GM18507 (cell line): ENCODE data around the gene DDX39B.
"Not testable (repeated sequence)": the region's sequence is repeated elsewhere in the genome, so short reads cannot be mapped to it uniquely, and the experiment has no call there.

Source experiments
- DNase-seq: peaks from one replicate; pipeline ENCODE4 v3.0.0; 2011; ENCODE audit warnings: low read depth; ENCODE audit not compliant: insufficient read length; ENCODE audit errors: extremely low spot score
- FAIRE-seq: peaks from 2 replicates; lab custom pipeline; 2011; peaks lifted over from hg19 to GRCh38; lab: Jason Lieb, UNC

DDX39B gene

DNA sequence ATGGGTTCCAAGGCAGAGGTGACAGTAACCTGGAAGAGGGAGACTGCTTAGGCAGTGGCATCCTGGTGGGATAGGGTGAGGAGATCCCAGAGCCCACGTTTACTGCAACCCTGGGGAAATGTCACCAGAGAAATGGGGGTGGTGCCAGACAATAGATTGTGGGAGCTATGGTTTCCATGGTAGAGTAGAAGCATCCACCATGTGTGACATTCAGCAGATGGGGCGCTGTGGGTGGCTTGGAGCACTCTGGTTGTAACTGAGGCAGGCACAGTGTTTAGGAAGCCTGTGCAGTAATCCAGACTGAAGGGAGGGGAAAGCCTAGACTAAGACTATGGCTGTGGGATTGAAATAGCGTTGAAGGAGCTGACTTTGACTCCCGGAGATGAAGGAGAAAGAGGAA lies 45.0 kb downstream of the DDX39B start:
- FAIRE-seq: peak; percentile 74
- not testable (repeated sequence) for DNase-seq

GRCh38 chr6:31495580-31495979 lies 46.2 kb downstream of the DDX39B start:
- FAIRE-seq (no peak), DNase-seq (no peak)

- FAIRE-seq: peak; percentile 67
These were observed 47.7 kb downstream of the DDX39B start for GRCh38 chr6:31493875-31494694.

DNA sequence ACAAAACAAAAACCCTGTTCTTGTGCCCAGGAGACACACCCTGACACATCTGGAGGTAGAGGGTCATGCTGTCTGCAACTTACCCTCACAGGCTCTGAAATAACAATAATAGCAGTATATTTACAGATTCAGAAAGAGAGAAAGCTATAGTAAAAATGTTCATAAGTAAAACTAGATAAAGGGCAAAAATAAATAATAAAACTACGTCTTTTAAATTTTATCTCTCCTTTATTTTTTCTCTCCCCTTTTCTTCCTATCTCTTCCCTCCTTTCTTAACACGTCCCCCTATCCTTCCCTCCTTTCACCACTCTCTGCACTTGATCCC lies 48.3 kb downstream of the DDX39B start:
- FAIRE-seq, DNase-seq: not testable (repeated sequence)

More at GRCh38 chr6:31493875-31494694, 47.7 kb downstream of the DDX39B start:
- DNase-seq: no peak

DNA sequence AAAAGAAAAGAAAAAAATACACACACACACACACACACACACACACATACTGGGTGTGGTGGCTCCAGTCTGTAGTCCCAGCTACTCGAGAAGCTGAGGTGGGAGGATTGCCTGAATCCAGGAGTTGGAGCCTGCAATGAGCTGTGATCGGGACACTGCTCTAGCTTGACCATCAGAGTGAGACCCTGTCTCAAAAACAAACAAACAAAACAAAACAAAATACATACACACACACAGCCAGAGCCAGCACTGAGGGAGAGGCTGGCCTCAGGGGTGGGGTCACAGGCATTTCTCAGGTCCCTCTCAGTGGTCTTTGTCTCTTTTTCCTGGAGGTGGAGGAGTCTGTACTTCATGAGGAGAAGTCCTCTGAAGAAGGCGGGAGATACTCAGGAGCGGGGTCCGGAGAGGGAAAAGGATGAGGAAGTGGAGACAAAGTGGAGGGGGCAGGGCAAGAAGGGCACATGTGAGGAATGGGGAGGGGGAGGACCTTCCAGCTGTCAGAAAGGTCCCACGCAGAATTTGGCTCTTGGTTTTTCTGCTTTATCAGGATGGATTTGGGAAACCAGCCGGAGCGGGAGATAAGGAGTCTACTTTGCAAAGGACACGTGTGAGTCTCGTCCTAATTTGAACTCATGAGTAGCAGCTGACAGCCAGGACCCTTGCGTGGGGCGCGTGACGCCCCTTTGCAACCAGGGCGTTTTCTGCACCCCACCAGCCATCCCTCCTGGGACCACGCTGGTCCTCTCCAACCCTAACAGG lies 51.5 kb downstream of the DDX39B start:
- no peak for DNase-seq
- no peak for FAIRE-seq

- no peak for DNase-seq
- no peak for FAIRE-seq
These were observed 52.7 kb downstream of the DDX39B start for GRCh38 chr6:31489086-31489485.

DNA sequence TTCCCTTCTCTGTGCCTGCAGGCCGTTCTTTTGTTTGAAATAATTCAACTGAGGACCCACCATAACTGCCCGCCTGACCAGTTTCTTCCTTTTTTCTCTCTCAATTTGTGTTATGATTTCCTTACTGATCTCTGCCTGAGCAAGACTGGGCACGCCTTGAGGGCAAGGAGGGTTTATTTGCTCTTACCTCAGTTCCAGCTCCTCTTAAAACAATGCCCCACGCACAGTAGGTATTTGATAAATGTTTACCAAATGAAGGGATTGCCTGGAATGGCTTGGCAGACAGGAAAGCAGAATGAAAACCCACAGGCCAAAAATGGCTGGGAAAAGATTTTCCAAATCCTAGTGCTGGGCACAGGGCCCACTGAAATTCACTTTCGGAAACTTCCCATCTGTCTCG lies 54.1 kb downstream of the DDX39B start:
- not testable (repeated sequence) for FAIRE-seq, DNase-seq

DNA sequence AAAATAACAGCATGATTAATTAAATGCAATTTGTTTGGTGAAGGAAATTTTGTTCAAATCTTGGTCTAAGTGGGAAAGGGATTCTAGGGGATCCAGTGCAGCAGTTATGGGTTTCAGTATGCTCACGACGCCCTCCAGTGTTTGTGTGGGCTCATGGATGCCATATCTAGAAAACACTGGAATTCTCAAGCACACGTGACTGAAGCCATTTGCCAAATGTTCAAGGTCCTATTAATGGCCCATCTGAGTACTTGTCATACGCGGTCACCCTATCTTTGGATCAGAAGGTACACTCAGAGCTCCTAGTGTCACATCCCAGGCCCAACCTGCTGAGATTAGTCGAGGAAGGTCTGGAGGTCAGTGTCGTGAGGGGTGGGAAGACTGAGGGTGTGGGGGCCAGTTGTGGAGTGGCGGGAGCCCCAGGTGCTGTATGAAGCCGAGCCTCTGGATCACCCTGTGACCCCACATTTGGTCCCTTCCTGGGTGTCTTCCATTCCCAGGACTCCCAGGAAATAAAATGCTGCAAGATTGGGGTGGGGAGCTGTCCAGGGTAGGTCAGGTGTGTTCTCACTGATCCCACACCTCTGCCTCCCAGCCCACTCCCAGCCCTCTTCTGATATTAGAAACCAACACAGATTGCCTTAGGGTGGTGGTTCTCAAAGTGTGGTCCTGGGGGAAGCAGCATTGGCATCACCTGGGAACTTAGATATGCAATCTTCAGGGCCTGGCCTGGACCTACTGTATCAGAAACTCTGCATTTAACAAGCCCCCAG lies 55.6 kb downstream of the DDX39B start:
- peak; percentile 55 for FAIRE-seq
- DNase-seq: not testable (repeated sequence)

- FAIRE-seq (no peak), DNase-seq (no peak)
These were observed 56.7 kb downstream of the DDX39B start for GRCh38 chr6:31485055-31485454.

DNA sequence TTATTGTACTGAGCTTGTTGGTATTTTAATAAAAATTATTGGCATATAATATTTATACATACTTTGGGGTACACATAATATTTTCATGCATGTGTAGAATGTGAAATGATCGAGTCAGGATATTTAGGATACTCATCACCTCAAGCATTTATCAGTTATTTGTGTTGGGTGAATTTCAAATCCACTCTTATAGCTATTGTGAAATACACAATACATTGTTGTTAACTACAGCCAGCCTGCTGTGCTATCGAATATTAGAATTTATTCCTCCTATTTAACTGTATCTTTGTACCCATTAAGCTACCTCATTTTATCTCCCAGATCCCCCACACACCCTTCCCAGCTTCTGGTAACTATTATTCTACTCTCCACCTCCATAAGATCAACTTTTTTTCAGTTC lies 58.4 kb downstream of the DDX39B start:
- no peak for DNase-seq
- no peak for FAIRE-seq

- no peak for FAIRE-seq
- no peak for DNase-seq
These were observed 61.2 kb downstream of the DDX39B start for GRCh38 chr6:31480574-31480973.
